Suppressor macrophage (primary cell): ENCODE measurements around the gene MYO5C.

Source experiments
- DNase-seq, 4 experiments: peaks; one replicate each; pipeline ENCODE4 v3.0.0-alpha.2; 2020 to 2022
- total RNA-seq, 17 experiments: gene quantifications; one replicate each; lab custom pipeline; 2026; ENCODE audit warnings: mixed read lengths in 6 of 17, inconsistent platforms in 3 of 17; lab: John Stamatoyannopoulos, UW

The MYO5C gene
- 0.13 to 6.2 (median 0.62) reads per million in 17 experiments for total RNA-seq

GRCh38 chr15:52295421-52296001, at the start of gene MYO5C:
TSS of gene MYO5C (minus strand) at chr15:52295804. CDS start at chr15:52295636, 168 bp downstream.
- peak in 2 of 4 experiments; percentile 6 to 44 for DNase-seq

- DNase-seq: no peak
Observed at GRCh38 chr15:52344592-52344991, 49.0 kb upstream of the MYO5C start.

- no peak for DNase-seq
Observed at GRCh38 chr15:52343831-52344230, 48.2 kb upstream of the MYO5C start.

GRCh38 chr15:52340093-52340492, 44.5 kb upstream of the MYO5C start:
- no peak for DNase-seq

- no peak for DNase-seq
Observed at GRCh38 chr15:52338891-52339290, 43.3 kb upstream of the MYO5C start.

- DNase-seq: no peak
Observed at GRCh38 chr15:52338058-52338457, 42.5 kb upstream of the MYO5C start.

- DNase-seq: no peak
Observed at GRCh38 chr15:52337198-52337853, 41.7 kb upstream of the MYO5C start.

- no peak for DNase-seq
Observed at GRCh38 chr15:52336529-52336928, 40.9 kb upstream of the MYO5C start.

GRCh38 chr15:52334491-52335160, 39.0 kb upstream of the MYO5C start:
- no peak for DNase-seq

GRCh38 chr15:52331490-52332240, 36.1 kb upstream of the MYO5C start:
- peak in 2 of 4 experiments; percentile 20 to 24 for DNase-seq

GRCh38 chr15:52329987-52330386, 34.4 kb upstream of the MYO5C start:
- DNase-seq: no peak

GRCh38 chr15:52329150-52329549, 33.5 kb upstream of the MYO5C start:
- no peak for DNase-seq

- DNase-seq: no peak
Observed at GRCh38 chr15:52328680-52329079, 33.1 kb upstream of the MYO5C start.

GRCh38 chr15:52326756-52327155, 31.2 kb upstream of the MYO5C start:
- no peak for DNase-seq

- no peak for DNase-seq
Observed at GRCh38 chr15:52324109-52324508, 28.5 kb upstream of the MYO5C start.

- DNase-seq: no peak
Observed at GRCh38 chr15:52318729-52319500, 23.3 kb upstream of the MYO5C start.

- DNase-seq: no peak
Observed at GRCh38 chr15:52317688-52318087, 22.1 kb upstream of the MYO5C start.

GRCh38 chr15:52317022-52317421, 21.4 kb upstream of the MYO5C start:
- DNase-seq: no peak

- DNase-seq: no peak
Observed at GRCh38 chr15:52309154-52309548, 13.5 kb upstream of the MYO5C start.

GRCh38 chr15:52308446-52309153, 13.0 kb upstream of the MYO5C start:
- peak; percentile 47 to 73 (median 65) for DNase-seq

- DNase-seq: no peak
Observed at GRCh38 chr15:52307847-52308246, 12.2 kb upstream of the MYO5C start.

GRCh38 chr15:52306270-52306669, 10.7 kb upstream of the MYO5C start:
- peak; percentile 21 to 86 (median 63) for DNase-seq
